Fibroblast of lung (primary cell): ENCODE data around the gene HUS1B. TPM values are rescaled to one million over a fixed set of nuclear protein-coding genes. Genes with fewer than 3 reads are reported as not detected.

Experiments
- DNase-seq, 2 donors: peaks; one replicate each; pipeline versions ENCODE4 v3.0.0 to v3.0.0-alpha.2; 2010; ENCODE audit warnings: low read depth in 2 of 2
- H2AFZ ChIP-seq: 2 replicates; pipeline ENCODE4 v1.5.1; 2012; ENCODE audit warnings: low read length, control low read depth, inconsistent platforms
- H3K27ac ChIP-seq: 2 replicates; pipeline ENCODE4 v1.5.1; 2011; ENCODE audit warnings: low read length, control low read depth; ENCODE audit not compliant: insufficient read depth
- H3K27me3 ChIP-seq: 2 replicates; pipeline ENCODE4 v1.5.1; 2011; ENCODE audit warnings: mild to moderate bottlenecking, low read length; ENCODE audit not compliant: control insufficient read depth, insufficient read depth
- H3K36me3 ChIP-seq: 2 replicates; pipeline ENCODE4 v1.5.1; 2011; ENCODE audit warnings: low read length; ENCODE audit not compliant: control insufficient read depth, insufficient read depth
- H3K4me1 ChIP-seq: 2 replicates; pipeline ENCODE4 v1.5.1; 2011; ENCODE audit warnings: low read length; ENCODE audit not compliant: control insufficient read depth, insufficient read depth; ENCODE audit errors: extremely low read depth
- H3K4me2 ChIP-seq: 2 replicates; pipeline ENCODE4 v1.5.1; 2011; ENCODE audit warnings: low read length, control low read depth; ENCODE audit not compliant: insufficient read depth; ENCODE audit errors: extremely low read depth
- H3K4me3 ChIP-seq, 4 experiments: fragments of 200-600 bp in 1 of 4; sonication (generic) in 1 of 4; replicated peaks in 1 of 4; 2 replicates each; pipeline ENCODE4 v1.5.1; 2011 to 2016; ENCODE audit warnings: low read length in 4 of 4, low read depth in 3 of 4, mild to moderate bottlenecking in 3 of 4, control low read depth in 2 of 4, inconsistent platforms in 1 of 4, mixed read lengths in 1 of 4; ENCODE audit not compliant: insufficient read depth in 1 of 4; ENCODE audit errors: control extremely low read depth in 1 of 4
- H3K79me2 ChIP-seq: 2 replicates; pipeline ENCODE4 v1.5.1; 2012; ENCODE audit warnings: mild to moderate bottlenecking, low read length, inconsistent platforms; ENCODE audit not compliant: control insufficient read depth, insufficient read depth
- H3K9ac ChIP-seq: 2 replicates; pipeline ENCODE4 v1.5.1; 2011; ENCODE audit warnings: mild to moderate bottlenecking, low read length, control low read depth; ENCODE audit not compliant: insufficient read depth
- H3K9me3 ChIP-seq: 2 replicates; pipeline ENCODE4 v1.5.1; 2012; ENCODE audit warnings: low read depth, low read length; ENCODE audit not compliant: control insufficient read depth, insufficient read depth
- H4K20me1 ChIP-seq: 2 replicates; pipeline ENCODE4 v1.5.1; 2011; ENCODE audit warnings: low read length; ENCODE audit not compliant: control insufficient read depth, insufficient read depth; ENCODE audit errors: extremely low read depth
- CTCF ChIP-seq, 2 donors: IDR thresholded peaks in 1 of 2; conservative IDR thresholded peaks in 1 of 2; 1 replicate in 1 of 2; 2 replicates in 1 of 2; pipeline ENCODE4 v1.5.1; 2011 to 2012; ENCODE audit warnings: low read length in 2 of 2, control low read depth in 1 of 2, inconsistent platforms in 1 of 2, low read depth in 1 of 2, mild to moderate bottlenecking in 1 of 2
- EZH2 ChIP-seq: IDR thresholded peaks from 2 replicates; pipeline ENCODE4 v1.5.1; 2012; ENCODE audit warnings: low read length, control low read depth, mild to moderate bottlenecking; ENCODE audit errors: missing control alignments
- polyA plus RNA-seq, 2 donors: library from polyadenylated mRNA; depleted of rRNA in 1 of 2; stranded (reverse) in 1 of 2; unstranded in 1 of 2; fragments of >200 nt; gene quantifications; 2 replicates each; pipeline ENCODE4 v1.2.1, GENCODE V29; 2011 to 2012; ENCODE audit warnings: missing spikeins in 1 of 2
- total RNA-seq: library from RNA; depleted of rRNA; stranded (reverse); fragments of >200 nt; gene quantifications from 2 replicates; pipeline ENCODE4 v1.2.1, GENCODE V29; 2014

The HUS1B gene
- total and polyA plus RNA-seq, 2 donors (not counting 1 experiment from before 2014, with no cell fraction given) = 0.08 to 1.2 TPM

- no peak for TF ChIP-seq CTCF (conservative IDR thresholded peaks at IDR 0.05 in 1 of 2, IDR thresholded peaks at IDR 0.05 in 1 of 2; ENCODE audit: low read depth in 1 of 2, low read length in 2 of 2)
- TF ChIP-seq EZH2 = no peak
- DNase-seq = no peak
- no peaks in the 10 kb centered on the region for H4K20me1 ChIP-seq
- peaks cover 24% of the 10 kb centered on the region for H3K79me2 ChIP-seq
- H3K9me3 ChIP-seq = no peaks in the 10 kb centered on the region
- H3K9ac ChIP-seq = no peak overlapping the region
- no peaks in the 10 kb centered on the region for H3K36me3 ChIP-seq
- no peak overlapping the region for H3K27ac ChIP-seq
- H3K4me1 ChIP-seq = peaks cover 6% of the 10 kb centered on the region
- no peak overlapping the region for H3K4me2 ChIP-seq
- no peak overlapping the region for H2AFZ ChIP-seq
- H3K27me3 ChIP-seq = no peaks in the 10 kb centered on the region
- no peak overlapping the region for H3K4me3 ChIP-seq
Observed at GRCh38 chr6:674956-675355, 18.1 kb upstream of the HUS1B start.

- H2AFZ ChIP-seq = no peak overlapping the region
- no peak for TF ChIP-seq EZH2
- no peak for TF ChIP-seq CTCF (conservative IDR thresholded peaks at IDR 0.05 in 1 of 2, IDR thresholded peaks at IDR 0.05 in 1 of 2; ENCODE audit: low read depth in 1 of 2, low read length in 2 of 2)
- no peaks in the 10 kb centered on the region for H3K27me3 ChIP-seq
- peaks cover 4% of the 10 kb centered on the region for H3K4me1 ChIP-seq
- H3K4me3 ChIP-seq = no peak overlapping the region
- no peaks in the 10 kb centered on the region for H3K36me3 ChIP-seq
- no peak overlapping the region for H3K9ac ChIP-seq
- H3K27ac ChIP-seq = no peak overlapping the region
- H4K20me1 ChIP-seq = no peaks in the 10 kb centered on the region
- no peak for DNase-seq
- peaks cover 20% of the 10 kb centered on the region for H3K79me2 ChIP-seq
- no peak overlapping the region for H3K4me2 ChIP-seq
- no peaks in the 10 kb centered on the region for H3K9me3 ChIP-seq
Observed at GRCh38 chr6:674406-674805, 17.5 kb upstream of the HUS1B start.

GRCh38 chr6:667253-667927 lies 10.5 kb upstream of the HUS1B start:
- H3K27me3 ChIP-seq = no peaks in the 10 kb centered on the region
- H3K9me3 ChIP-seq = no peaks in the 10 kb centered on the region
- H3K27ac ChIP-seq = no peak overlapping the region
- no peaks in the 10 kb centered on the region for H4K20me1 ChIP-seq
- no peak overlapping the region for H3K4me3 ChIP-seq
- H3K4me2 ChIP-seq = no peak overlapping the region
- H3K9ac ChIP-seq = no peak overlapping the region
- H3K79me2 ChIP-seq = no peaks in the 10 kb centered on the region
- TF ChIP-seq CTCF (conservative IDR thresholded peaks at IDR 0.05 in 1 of 2, IDR thresholded peaks at IDR 0.05 in 1 of 2; ENCODE audit: low read depth in 1 of 2, low read length in 2 of 2) (no peak), EZH2 (no peak)
- DNase-seq = no peak
- no peak overlapping the region for H2AFZ ChIP-seq
- H3K4me1 ChIP-seq = no peaks in the 10 kb centered on the region
- no peaks in the 10 kb centered on the region for H3K36me3 ChIP-seq
